ENCODE data around the gene CELA3B. TPM values are rescaled to one million over a fixed set of nuclear protein-coding genes. Genes with fewer than 3 reads are reported as not detected.

Gene CELA3B
- total and polyA plus RNA-seq, 2 of the 13 experiments (the other 11 are each of a cell fraction or from before 2014, with no cell fraction given) = 0.34 TPM; not detected in 1

DNA sequence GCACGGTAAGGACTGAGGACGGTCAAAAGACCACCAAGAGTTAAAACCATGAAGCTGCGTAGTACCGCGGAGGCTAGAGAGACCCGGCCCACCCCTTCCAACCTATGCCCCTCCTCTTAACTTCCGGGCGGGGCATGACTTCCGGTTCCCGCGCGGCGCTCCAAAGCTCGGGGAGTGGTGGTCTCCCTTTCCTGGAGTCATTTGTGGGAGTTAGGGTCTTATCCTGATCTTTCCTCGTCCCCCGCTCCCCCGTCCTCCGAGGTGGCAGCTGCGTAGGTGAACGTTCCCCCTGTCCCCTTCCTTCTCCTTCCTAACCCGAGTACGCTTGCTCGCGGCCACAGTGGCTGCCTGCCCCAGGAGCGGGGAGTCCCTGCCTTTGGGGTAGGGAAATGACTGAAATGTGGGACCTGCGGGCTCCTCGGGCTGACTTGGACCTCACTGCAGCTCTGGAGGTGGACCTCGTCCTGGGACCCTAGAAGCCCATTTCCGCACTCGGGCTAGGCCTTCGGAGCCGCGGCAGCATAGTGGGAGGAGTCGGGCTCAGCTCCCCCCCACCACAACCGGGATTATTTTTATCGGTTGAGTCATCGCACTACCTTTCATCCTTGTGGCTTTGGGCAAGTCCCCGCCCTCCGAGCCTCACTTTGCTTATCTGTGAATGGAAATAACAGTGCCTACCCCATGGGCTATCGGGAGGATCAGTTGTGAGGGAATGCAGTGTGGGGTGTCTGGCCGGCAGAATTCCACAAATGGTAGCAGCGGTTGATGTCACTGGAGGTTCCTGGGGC lies 48.7 kb downstream of the CELA3B start (continued):
- TF ChIP-seq, protein P1, sequence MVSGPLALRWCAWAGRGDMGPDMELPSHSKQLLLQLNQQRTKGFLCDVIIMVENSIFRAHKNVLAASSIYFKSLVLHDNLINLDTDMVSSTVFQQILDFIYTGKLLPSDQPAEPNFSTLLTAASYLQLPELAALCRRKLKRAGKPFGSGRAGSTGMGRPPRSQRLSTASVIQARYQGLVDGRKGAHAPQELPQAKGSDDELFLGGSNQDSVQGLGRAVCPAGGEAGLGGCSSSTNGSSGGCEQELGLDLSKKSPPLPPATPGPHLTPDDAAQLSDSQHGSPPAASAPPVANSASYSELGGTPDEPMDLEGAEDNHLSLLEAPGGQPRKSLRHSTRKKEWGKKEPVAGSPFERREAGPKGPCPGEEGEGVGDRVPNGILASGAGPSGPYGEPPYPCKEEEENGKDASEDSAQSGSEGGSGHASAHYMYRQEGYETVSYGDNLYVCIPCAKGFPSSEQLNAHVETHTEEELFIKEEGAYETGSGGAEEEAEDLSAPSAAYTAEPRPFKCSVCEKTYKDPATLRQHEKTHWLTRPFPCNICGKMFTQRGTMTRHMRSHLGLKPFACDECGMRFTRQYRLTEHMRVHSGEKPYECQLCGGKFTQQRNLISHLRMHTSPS (CRISPR knock-in tag; IDR thresholded peaks at IDR 0.05; ENCODE audit: low read depth) = peak; percentile 36; the same call in 1 of the 2 replicates
- TF ChIP-seq MXD4 (CRISPR knock-in tag; IDR thresholded peaks at IDR 0.05) = peak; percentile 72
- TF ChIP-seq, protein P2, sequence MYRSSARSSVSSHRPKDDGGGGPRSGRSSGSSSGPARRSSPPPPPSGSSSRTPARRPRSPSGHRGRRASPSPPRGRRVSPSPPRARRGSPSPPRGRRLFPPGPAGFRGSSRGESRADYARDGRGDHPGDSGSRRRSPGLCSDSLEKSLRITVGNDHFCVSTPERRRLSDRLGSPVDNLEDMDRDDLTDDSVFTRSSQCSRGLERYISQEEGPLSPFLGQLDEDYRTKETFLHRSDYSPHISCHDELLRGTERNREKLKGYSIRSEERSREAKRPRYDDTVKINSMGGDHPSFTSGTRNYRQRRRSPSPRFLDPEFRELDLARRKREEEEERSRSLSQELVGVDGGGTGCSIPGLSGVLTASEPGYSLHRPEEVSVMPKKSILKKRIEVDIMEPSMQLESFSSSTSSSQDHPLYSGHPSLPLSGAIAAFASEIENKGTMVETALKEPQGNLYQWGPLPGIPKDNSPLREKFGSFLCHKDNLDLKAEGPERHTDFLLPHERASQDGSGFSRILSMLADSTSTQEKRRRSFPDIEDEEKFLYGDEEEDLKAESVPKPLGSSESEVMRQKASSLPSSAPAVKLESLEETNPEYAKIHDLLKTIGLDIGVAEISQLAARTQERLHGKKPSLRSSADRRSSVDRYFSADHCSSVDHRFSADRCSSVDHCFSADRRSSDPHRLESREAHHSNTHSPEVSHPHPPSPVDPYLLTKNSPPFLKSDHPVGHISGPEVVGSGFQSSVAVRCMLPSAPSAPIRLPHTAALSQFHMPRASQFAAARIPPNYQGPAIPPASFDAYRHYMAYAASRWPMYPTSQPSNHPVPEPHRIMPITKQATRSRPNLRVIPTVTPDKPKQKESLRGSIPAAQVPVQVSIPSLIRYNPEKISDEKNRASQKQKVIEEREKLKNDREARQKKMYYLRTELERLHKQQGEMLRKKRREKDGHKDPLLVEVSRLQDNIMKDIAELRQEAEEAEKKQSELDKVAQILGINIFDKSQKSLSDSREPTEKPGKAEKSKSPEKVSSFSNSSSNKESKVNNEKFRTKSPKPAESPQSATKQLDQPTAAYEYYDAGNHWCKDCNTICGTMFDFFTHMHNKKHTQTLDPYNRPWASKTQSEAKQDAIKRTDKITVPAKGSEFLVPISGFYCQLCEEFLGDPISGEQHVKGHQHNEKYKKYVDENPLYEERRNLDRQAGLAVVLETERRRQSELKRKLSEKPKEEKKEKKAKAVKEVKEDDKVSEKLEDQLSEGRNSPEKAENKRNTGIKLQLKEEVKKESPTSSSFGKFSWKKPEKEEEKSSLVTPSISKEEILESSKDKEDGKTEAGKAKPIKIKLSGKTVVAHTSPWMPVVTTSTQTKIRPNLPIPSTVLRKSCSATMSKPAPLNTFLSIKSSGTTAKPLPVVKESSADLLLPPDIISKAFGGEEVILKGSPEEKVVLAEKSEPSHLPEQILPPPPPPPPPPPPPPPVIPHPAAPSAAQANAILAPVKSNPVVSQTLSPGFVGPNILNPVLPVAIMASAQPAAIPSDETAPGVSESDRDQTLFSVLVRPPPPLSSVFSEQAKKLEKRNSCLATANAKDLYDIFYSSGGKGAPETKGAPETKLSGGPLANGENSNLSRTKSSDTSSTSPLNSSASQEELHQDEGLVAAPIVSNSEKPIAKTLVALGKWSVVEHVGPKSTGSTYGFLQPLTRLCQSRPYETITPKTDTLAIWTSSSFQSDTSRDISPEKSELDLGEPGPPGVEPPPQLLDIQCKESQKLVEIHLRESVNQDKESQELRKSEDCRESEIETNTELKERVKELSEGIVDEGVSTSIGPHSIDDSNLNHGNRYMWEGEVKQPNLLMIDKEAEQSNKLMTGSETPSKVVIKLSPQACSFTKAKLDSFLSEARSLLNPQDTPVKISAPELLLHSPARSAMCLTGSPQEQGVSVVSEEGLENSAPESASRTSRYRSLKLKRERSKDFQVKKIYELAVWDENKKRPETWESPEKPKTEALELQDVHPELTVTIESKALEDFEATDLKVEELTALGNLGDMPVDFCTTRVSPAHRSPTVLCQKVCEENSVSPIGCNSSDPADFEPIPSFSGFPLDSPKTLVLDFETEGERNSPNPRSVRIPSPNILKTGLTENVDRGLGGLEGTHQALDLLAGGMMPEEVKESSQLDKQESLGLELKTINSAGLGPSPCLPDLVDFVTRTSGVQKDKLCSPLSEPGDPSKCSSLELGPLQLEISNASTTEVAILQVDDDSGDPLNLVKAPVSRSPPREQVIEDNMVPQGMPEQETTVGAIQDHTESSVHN (CRISPR knock-in tag; IDR thresholded peaks at IDR 0.05) = no peak
- no peak for TF ChIP-seq U2AF1 (optimal IDR thresholded peaks at IDR 0.05; ENCODE audit: low read depth, low read length)
- no peak for TF ChIP-seq ZNF605 (CRISPR knock-in tag; IDR thresholded peaks at IDR 0.05)
- TF ChIP-seq SALL1 (CRISPR knock-in tag; IDR thresholded peaks at IDR 0.05) = peak; percentile 66; the same call in 1 of the 2 replicates
- TF ChIP-seq ATF7 (IDR thresholded peaks at IDR 0.05) = no peak
- no peak for TF ChIP-seq ATF7 (CRISPR knock-in tag; IDR thresholded peaks at IDR 0.05)
- TF ChIP-seq SMAD3 (CRISPR knock-in tag; IDR thresholded peaks at IDR 0.05) = peak; percentile 11; the same call in 1 of the 2 replicates
- TF ChIP-seq ZFAT (CRISPR knock-in tag; conservative IDR thresholded peaks at IDR 0.05) = peak; percentile 84; the same call in 1 of the 2 replicates
- peak; percentile 89 for TF ChIP-seq SRSF1 (optimal IDR thresholded peaks at IDR 0.05; ENCODE audit: low read depth, low read length)
- TF ChIP-seq POGZ (CRISPR knock-in tag; IDR thresholded peaks at IDR 0.05) = peak; percentile 52
- no peak for TF ChIP-seq ZNF354B (CRISPR knock-in tag; IDR thresholded peaks at IDR 0.05)
- TF ChIP-seq ZNF563 (CRISPR knock-in tag; IDR thresholded peaks at IDR 0.05) = 0 out of 2 replicates have a peak, but pooled peaks have one; percentile 41
- peak; percentile 63; the same call in 1 of the 2 replicates for TF ChIP-seq ZNF780A (CRISPR knock-in tag; IDR thresholded peaks at IDR 0.05)
- peak; percentile 61 for TF ChIP-seq ELF3 (CRISPR knock-in tag; IDR thresholded peaks at IDR 0.05)
- 0 out of 2 replicates have a peak, but pooled peaks have one; percentile 9 for TF ChIP-seq HOXD1 (CRISPR knock-in tag; IDR thresholded peaks at IDR 0.05)
- TF ChIP-seq, protein P3, sequence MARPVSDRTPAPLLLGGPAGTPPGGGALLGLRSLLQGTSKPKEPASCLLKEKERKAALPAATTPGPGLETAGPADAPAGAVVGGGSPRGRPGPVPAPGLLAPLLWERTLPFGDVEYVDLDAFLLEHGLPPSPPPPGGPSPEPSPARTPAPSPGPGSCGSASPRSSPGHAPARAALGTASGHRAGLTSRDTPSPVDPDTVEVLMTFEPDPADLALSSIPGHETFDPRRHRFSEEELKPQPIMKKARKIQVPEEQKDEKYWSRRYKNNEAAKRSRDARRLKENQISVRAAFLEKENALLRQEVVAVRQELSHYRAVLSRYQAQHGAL (CRISPR knock-in tag; IDR thresholded peaks at IDR 0.05; ENCODE audit: not compliant biosample characterization) = no peak
- TF ChIP-seq ZNF501 (CRISPR knock-in tag; IDR thresholded peaks at IDR 0.05) = peak; percentile 67; the same call in 1 of the 2 replicates

Data from HepG2 (cell line).